ENCODE measurements around the gene SAC3D1. TPM values are rescaled to one million over a fixed set of nuclear protein-coding genes. Genes with fewer than 3 reads are reported as not detected.

Gene SAC3D1
- total RNA-seq, 1 experiment from 2014 or later: 55.6 TPM

DNA sequence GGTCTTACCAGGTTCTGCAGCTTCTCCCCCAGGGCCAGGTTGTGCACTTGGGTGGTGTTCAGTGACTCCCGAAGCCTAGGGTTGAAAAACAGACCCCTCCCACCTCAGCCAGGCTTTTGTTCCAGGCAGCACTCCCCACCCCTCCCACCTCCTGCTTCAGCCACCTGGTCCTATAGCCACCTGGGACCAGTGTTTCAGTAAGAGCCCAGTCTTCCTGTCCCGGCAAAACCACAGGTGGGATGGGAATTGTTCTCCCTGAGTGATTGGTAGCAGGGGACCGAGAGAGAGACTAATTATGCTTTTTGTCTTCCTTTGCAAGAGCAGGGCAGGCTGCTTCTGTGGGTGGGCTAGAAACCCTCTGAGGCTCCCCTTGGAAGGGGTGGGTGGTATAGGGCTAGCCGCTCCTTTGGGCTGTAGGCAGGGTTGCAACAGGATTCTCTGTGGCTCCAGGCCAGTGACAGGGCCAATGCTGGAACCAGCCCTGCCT, 25.8 kb downstream of the SAC3D1 start:
- Histone ChIP-seq H3K9me3 (ENCODE audit: control insufficient read depth, insufficient read depth, low read depth, low read length) (no peaks in the 10 kb centered on the region), H3K27ac (ENCODE audit: low read length) (no peak overlapping the region), H3K4me1 (ENCODE audit: control insufficient read depth, insufficient read depth, low read length) (no peaks in the 10 kb centered on the region), H3K4me3 (ENCODE audit: low read depth in 2 of 2, low read length in 2 of 2) (no peak overlapping the region), H3K36me3 (ENCODE audit: control insufficient read depth, insufficient read depth, low read length) (no peaks in the 10 kb centered on the region), H3K27me3 (ENCODE audit: control insufficient read depth, insufficient read depth, low read length) (no peaks in the 10 kb centered on the region)
- in situ Hi-C loops (cut with HindIII; ENCODE audit: low pct_unique_long_range_greater_than_20kb, low sequenced_read_pairs): no loop called here
- intact Hi-C loops (cut with micrococcal nuclease; ENCODE audit: unreplicated experiment): no loop called here
- ATAC-seq: no peak
- BruUV-seq (replicated peaks): no TSS peak
- CTCF ChIA-PET: no interaction called here
- DNase-seq (ENCODE audit: low read depth, low spot score): no peak
- TF ChIP-seq TCF7L2 (IDR thresholded peaks at IDR 0.05; ENCODE audit: low read depth, low read length): no peak
- TF ChIP-seq SIN3A (IDR thresholded peaks at IDR 0.05; ENCODE audit: borderline replicate concordance, insufficient read depth, low read depth, low read length): no peak
- TF ChIP-seq, protein P1, sequence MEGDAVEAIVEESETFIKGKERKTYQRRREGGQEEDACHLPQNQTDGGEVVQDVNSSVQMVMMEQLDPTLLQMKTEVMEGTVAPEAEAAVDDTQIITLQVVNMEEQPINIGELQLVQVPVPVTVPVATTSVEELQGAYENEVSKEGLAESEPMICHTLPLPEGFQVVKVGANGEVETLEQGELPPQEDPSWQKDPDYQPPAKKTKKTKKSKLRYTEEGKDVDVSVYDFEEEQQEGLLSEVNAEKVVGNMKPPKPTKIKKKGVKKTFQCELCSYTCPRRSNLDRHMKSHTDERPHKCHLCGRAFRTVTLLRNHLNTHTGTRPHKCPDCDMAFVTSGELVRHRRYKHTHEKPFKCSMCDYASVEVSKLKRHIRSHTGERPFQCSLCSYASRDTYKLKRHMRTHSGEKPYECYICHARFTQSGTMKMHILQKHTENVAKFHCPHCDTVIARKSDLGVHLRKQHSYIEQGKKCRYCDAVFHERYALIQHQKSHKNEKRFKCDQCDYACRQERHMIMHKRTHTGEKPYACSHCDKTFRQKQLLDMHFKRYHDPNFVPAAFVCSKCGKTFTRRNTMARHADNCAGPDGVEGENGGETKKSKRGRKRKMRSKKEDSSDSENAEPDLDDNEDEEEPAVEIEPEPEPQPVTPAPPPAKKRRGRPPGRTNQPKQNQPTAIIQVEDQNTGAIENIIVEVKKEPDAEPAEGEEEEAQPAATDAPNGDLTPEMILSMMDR (IDR thresholded peaks at IDR 0.05): no peak
- TF ChIP-seq POLR2AphosphoS5 (IDR thresholded peaks at IDR 0.05; ENCODE audit: low read depth, low read length): no peak
- TF ChIP-seq, protein P2, sequence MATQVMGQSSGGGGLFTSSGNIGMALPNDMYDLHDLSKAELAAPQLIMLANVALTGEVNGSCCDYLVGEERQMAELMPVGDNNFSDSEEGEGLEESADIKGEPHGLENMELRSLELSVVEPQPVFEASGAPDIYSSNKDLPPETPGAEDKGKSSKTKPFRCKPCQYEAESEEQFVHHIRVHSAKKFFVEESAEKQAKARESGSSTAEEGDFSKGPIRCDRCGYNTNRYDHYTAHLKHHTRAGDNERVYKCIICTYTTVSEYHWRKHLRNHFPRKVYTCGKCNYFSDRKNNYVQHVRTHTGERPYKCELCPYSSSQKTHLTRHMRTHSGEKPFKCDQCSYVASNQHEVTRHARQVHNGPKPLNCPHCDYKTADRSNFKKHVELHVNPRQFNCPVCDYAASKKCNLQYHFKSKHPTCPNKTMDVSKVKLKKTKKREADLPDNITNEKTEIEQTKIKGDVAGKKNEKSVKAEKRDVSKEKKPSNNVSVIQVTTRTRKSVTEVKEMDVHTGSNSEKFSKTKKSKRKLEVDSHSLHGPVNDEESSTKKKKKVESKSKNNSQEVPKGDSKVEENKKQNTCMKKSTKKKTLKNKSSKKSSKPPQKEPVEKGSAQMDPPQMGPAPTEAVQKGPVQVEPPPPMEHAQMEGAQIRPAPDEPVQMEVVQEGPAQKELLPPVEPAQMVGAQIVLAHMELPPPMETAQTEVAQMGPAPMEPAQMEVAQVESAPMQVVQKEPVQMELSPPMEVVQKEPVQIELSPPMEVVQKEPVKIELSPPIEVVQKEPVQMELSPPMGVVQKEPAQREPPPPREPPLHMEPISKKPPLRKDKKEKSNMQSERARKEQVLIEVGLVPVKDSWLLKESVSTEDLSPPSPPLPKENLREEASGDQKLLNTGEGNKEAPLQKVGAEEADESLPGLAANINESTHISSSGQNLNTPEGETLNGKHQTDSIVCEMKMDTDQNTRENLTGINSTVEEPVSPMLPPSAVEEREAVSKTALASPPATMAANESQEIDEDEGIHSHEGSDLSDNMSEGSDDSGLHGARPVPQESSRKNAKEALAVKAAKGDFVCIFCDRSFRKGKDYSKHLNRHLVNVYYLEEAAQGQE (IDR thresholded peaks at IDR 0.05; ENCODE audit: insufficient read depth in 1 of 2, low read depth in 2 of 2, low read length in 1 of 2): no peak
- POLR2A ChIA-PET: no interaction called here

DNA sequence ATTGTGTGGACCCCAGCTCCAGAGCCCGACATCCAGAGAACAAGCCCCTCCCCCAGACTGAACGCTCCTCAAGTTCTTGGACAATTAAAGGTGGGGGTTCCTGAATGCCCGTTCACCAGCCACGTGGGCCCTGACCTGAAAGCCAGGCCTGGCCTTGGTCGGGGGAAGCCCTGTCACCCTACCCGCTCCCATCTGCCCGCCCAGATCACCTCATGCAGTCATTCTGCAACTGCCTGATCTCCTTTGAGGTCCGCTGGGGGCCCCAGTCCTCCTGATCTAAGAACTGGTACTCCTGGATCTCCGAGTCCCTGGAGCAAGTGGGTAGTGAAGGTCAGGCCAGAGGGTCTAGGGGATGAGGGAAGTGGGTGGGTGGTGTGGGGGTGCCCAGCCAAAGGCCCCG, 26.4 kb downstream of the SAC3D1 start:
- Histone ChIP-seq H3K4me3 (ENCODE audit: low read depth in 2 of 2, low read length in 2 of 2) (no peak overlapping the region), H3K9me3 (ENCODE audit: control insufficient read depth, insufficient read depth, low read depth, low read length) (no peaks in the 10 kb centered on the region), H3K4me1 (ENCODE audit: control insufficient read depth, insufficient read depth, low read length) (no peaks in the 10 kb centered on the region), H3K27ac (ENCODE audit: low read length) (no peak overlapping the region), H3K27me3 (ENCODE audit: control insufficient read depth, insufficient read depth, low read length) (no peaks in the 10 kb centered on the region), H3K36me3 (ENCODE audit: control insufficient read depth, insufficient read depth, low read length) (no peaks in the 10 kb centered on the region)
- CTCF ChIA-PET: no interaction called here
- in situ Hi-C loops (cut with HindIII; ENCODE audit: low pct_unique_long_range_greater_than_20kb, low sequenced_read_pairs): no loop called here
- TF ChIP-seq TCF7L2 (IDR thresholded peaks at IDR 0.05; ENCODE audit: low read depth, low read length) (no peak), SIN3A (IDR thresholded peaks at IDR 0.05; ENCODE audit: borderline replicate concordance, insufficient read depth, low read depth, low read length) (no peak), POLR2AphosphoS5 (IDR thresholded peaks at IDR 0.05; ENCODE audit: low read depth, low read length) (no peak)
- TF ChIP-seq, protein P2 (IDR thresholded peaks at IDR 0.05; ENCODE audit: insufficient read depth in 1 of 2, low read depth in 2 of 2, low read length in 1 of 2): no peak
- TF ChIP-seq, protein P1 (IDR thresholded peaks at IDR 0.05): no peak
- no peak for DNase-seq (ENCODE audit: low read depth, low spot score)
- ATAC-seq: no peak
- intact Hi-C loops (cut with micrococcal nuclease; ENCODE audit: unreplicated experiment): no loop called here
- POLR2A ChIA-PET: no interaction called here
- BruUV-seq (replicated peaks): no TSS peak

All from Panc1 (cell line).